NCI-H2196 treated with DMSO at 0.1 percent for 48 hours (cell line): ENCODE results near the gene WDR53.
"Not testable (repeated sequence)": the region's sequence is repeated elsewhere in the genome, so short reads cannot be mapped to it uniquely, and the experiment has no call there.

Source experiments
- DNase-seq: peaks from one replicate; lab custom pipeline; 2025; ENCODE audit not compliant: unreplicated experiment; lab: John Stamatoyannopoulos, UW

The WDR53 gene

DNA sequence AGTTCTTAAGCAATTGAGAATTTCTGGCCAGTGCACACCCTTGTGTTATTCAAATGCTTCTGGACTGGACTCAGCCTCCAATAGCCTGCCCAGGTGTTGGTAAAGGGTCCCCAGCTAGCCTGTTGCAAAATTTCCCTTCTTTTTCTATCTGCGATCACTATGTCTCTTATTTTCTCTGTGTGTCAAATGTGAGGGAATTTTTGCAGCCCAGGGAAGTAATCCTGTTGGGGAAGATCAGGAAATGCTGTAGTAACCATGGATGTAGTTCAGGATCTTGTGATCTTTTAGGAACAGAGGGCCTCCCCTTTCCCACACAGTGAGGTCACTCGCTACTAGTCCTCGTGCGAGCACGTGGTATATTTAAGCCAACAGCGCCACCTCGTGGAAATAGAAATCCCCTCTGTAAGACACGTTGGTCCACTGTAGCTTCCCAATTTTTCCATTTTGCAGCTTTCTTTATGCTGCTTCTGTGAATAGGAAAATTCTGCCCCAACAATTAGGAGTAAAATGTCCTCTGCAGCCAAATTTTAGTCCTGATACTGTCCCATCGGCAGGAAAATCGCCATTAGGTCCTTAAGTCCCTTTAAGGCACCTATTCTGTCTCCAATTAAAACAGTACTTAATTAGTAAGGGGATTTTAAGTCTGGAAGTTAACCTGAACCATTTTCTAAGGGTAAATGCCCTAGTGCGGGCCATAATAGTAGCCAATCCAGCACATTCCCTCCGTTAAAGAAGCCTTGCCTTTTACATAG, 49.2 kb downstream of the WDR53 start:
- DNase-seq = no peak

DNA sequence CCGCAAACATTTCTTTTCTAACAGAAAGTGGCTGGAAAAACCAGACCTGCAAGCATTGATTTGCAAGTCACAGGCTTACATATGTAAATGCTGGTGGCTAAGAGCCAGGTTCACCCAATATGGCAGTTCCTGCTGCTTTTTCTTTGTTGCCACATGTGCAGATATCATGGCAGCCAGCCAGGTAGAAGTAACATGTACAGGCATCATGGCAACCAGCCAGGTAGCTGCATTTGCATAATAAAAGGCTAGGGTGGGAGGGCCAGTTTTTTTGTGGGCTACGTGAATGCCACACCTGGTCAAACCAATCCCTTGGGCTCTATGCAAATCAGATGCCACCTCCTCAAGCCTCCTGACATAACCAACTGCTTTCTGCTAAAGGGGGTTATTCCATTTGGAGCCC, 50.4 kb downstream of the WDR53 start:
- DNase-seq = peak; percentile 78

DNA sequence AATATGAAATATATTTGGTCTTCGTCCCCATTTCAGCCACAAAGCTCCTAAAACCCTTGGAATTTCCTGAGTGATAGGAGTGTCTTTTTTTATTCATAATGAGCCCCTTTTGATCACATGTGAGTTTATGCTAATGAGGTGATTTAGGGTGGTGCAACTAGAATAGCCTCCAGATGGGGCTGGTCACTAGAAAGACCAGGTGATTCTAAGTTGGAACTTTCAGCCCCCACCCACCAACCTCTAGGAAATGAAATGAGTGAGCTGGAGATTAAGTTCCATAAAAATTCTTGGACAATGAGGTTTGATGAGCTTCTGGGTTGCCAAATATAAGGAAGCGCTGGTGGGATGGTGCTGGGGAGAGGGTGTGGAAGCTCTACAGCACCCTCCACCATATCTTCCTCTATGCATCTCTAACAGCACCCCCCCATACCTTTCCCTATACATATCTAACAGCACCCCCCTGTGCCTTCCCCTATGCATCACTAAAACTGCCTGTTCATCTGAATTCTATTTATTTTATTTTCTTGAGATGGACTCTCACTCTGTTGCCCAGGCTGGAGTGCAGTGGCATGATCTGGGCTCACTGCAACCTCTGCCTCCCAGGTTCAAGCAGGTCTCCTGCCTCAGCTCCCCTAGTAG, 51.1 kb downstream of the WDR53 start:
- no peak for DNase-seq

DNA sequence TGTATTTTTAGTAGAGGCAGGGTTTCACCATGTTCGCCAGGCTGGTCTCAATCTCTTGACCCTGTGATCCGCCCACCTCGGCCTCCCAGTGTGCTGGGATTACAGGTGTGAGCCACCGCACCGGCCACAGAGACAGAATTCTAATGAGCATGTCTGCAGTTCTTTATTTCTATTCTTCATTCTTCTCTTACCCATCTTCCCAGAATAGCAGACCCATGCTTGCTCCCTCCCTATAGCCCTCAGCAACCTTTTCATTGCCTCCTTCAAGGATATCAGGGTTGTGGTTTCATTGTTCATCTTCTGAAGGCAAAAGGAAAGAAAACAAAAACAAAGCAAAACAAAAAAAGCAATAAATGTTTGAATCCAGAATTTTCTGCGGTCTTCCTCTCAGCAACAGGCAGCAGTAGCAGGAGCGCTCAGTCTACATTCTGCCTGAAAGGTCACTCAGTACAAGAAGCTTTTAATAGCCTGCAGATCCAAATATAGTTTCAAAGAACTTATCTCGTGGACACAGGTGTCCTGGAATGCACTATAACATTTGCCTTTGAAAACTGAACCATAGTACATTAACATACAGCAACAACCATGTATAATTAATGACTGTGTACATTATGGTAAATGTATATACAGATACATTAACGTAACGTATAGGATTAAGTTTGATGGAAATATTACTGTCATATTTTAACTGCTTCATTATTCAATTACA, 53.3 kb downstream of the WDR53 start, which contains the start of gene SMCO1:
Gene SMCO1, minus strand, starts transcription at position 434 of the 709 bp plus-strand sequence. Its CDS starts 137 bp downstream, at position 297.
- DNase-seq = no peak

DNA sequence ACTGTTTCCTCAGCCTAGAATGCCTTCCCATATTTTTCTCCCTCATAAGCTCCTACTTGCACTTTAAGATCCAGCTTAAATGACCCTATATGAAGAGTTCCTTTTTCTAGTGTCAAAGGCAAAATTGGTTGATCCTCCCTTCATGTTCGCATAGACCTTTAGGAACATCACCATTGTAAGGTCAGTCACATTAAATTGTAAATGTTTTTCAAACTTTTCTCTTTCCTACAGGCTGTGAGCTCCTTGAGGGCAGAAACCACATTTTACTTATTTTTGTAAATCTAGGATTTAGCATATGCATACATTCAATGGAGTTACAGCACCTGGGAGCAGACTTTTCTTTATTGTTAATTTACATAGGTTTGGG, 54.0 kb downstream of the WDR53 start:
- DNase-seq = no peak

DNA sequence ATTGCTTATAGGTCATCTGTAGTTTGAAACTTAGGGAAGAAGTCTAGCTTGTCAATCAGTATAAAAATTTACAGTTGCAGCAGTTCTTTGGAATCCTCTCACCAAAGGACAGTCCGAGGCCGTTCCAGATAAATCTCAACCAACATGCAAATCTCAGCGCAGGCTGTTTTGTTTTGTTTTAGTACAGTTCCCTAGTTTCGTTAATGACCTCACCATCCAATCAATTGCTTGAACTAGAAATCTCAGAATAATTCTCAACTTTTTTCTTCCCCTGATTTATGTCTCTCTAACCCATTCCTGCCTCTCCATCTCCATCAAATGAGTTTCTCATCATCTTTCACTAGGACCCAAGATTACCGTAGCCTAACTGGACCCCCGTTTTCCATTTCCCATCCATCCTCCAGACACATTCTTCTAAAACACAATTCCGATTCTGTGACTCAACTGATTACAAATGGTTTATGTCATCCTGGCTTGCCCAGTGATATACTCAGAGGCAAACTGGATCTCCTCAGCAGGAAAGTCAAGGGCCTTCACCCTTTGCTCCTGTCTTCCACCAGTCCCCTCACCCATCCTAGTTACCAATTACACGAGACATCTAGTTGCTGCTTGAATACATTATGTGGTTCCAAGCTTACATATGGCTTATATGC, 54.5 kb downstream of the WDR53 start:
- no peak for DNase-seq

DNA sequence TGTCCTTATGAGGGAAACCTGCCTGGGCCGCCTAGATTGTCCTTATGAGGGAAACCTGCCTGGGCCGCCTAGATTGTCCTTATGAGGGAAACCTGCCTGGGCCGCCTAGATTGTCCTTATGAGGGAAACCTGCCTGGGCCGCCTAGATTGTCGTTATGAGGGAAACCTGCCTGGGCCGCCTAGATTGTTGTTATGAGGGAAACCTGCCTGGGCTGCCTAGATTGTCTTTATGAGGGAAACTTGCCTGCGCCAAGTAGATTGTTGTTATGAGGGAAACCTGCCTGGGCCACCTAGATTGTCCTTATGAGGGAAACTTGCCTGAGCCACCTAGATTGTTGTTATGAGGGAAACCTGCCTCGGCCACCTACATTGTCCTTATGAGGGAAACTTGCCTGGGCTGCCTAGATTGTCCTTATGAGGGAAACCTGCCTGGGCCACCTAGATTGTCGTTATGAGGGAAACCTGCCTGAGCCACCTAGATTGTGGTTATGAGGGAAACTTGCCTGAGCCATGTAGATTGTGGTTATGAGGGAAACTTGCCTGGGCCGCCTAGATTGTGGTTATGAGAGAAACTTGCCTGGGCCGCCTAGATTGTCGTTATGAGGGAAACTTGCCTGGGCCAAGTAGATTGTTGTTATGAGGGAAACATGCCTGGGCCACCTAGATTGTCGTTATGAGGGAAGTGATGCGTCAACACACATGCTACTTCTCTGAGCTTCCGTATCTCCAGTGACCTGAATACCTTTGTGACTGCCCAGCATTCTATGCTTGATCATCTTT, 56.5 kb downstream of the WDR53 start:
- not testable (repeated sequence) for DNase-seq

DNA sequence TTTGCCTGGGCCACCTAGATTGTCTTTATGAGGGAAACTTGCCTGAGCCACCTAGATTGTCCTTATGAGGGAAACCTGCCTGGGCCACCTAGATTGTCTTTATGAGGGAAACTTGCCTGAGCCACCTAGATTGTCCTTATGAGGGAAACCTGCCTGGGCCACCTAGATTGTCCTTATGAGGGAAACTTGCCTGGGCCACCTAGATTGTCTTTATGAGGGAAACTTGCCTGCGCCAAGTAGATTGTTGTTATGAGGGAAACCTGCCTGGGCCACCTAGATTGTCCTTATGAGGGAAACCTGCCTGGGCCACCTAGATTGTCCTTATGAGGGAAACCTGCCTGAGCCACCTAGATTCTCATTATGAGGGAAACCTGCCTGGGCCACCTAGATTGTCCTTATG, 57.2 kb downstream of the WDR53 start:
- DNase-seq = not testable (repeated sequence)

DNA sequence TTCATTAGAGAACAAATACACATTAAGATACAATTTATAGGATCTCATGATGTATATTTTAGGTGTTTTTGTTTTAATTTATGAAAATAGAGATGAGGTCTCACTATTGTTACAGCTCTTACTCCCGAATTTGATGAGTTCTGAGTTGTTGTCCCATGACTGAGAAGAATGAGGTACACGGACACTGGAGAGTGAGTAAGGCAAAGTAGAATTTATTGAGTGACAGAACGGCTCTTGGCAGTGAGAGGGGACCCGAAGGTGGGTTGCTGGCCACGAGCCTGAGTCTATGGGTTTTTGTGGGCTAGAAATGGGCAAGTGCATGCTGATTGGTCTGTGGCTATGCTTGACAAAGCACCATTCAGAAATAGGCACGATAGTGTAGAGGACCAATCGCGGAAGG, 61.7 kb downstream of the WDR53 start:
- no peak for DNase-seq

DNA sequence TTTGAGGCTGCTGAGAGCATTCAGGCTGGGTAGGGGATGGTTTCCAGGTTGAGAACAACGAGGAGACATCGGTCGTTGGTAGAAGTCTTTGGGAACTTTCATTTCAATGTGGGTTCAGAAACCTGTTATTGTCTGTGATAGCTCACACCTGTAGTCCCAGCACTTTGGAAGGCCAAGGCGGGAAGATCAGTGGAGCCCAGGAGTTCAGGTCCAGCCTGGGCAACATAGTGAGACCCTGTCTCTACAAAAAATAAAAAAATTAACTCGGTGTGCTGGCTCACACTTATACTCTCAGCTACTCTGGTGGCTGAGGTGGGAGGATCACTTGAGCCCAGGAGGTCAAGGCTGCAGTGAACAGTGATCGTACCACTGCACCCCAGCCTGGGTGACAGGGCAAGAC, 63.8 kb downstream of the WDR53 start:
- no peak for DNase-seq
